Uterus (tissue), 2 donors: ENCODE data around the gene SLC22A7.

Experiments used
- POLR2A ChIP-seq, 2 donors: fragments of 450-650 bp; IDR thresholded peaks; one replicate each; pipeline ENCODE4 v1.6.1; 2016; ENCODE audit warnings: antibody characterized with exemption in 2 of 2, mild to moderate bottlenecking in 1 of 2, moderate library complexity in 1 of 2
- TF ChIP-seq, protein P1 (sequence below), 4 experiments: fragments of 200-600 bp in 2 of 4; fragments of 450-650 bp in 2 of 4; sonication (generic) in 2 of 4; IDR thresholded peaks; one replicate each; pipeline ENCODE4 v1.5.1; 2016 to 2019; ENCODE audit warnings: antibody characterized with exemption in 4 of 4, mild to moderate bottlenecking in 2 of 4, moderate library complexity in 1 of 4

- TF ChIP-seq, protein P1, sequence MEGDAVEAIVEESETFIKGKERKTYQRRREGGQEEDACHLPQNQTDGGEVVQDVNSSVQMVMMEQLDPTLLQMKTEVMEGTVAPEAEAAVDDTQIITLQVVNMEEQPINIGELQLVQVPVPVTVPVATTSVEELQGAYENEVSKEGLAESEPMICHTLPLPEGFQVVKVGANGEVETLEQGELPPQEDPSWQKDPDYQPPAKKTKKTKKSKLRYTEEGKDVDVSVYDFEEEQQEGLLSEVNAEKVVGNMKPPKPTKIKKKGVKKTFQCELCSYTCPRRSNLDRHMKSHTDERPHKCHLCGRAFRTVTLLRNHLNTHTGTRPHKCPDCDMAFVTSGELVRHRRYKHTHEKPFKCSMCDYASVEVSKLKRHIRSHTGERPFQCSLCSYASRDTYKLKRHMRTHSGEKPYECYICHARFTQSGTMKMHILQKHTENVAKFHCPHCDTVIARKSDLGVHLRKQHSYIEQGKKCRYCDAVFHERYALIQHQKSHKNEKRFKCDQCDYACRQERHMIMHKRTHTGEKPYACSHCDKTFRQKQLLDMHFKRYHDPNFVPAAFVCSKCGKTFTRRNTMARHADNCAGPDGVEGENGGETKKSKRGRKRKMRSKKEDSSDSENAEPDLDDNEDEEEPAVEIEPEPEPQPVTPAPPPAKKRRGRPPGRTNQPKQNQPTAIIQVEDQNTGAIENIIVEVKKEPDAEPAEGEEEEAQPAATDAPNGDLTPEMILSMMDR (IDR thresholded peaks at IDR 0.05): no peak
- no peak for TF ChIP-seq POLR2A (IDR thresholded peaks at IDR 0.05)
Measured at GRCh38 chr6:43274127-43274915, 23.7 kb upstream of the SLC22A7 start.
